ENCODE results near the gene SLC20A1.

DNA sequence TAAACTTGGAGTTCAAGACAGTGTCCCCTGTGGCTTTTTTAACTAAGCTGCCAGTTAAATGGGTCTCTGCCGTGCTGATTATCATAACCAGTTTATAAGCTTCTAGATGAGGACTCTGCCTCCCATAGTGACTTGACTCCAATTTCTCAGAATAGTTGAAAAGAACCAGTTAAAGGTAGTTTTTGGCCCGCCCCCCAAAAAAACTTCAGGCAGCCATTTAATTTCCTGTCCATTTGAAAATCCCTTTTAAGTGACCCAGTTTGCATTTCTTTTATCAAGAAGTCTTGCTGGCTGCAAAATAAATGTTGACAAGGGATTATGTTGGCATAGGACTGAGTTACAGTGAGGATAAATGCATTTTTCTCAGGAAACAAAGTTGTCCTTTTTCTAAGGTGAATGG, 2.3 kb downstream of the SLC20A1 start:
- TF ChIP-seq, protein P1, sequence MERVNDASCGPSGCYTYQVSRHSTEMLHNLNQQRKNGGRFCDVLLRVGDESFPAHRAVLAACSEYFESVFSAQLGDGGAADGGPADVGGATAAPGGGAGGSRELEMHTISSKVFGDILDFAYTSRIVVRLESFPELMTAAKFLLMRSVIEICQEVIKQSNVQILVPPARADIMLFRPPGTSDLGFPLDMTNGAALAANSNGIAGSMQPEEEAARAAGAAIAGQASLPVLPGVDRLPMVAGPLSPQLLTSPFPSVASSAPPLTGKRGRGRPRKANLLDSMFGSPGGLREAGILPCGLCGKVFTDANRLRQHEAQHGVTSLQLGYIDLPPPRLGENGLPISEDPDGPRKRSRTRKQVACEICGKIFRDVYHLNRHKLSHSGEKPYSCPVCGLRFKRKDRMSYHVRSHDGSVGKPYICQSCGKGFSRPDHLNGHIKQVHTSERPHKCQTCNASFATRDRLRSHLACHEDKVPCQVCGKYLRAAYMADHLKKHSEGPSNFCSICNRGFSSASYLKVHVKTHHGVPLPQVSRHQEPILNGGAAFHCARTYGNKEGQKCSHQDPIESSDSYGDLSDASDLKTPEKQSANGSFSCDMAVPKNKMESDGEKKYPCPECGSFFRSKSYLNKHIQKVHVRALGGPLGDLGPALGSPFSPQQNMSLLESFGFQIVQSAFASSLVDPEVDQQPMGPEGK (CRISPR knock-in tag; IDR thresholded peaks at IDR 0.05; ENCODE audit: borderline replicate concordance): no peak
- TF ChIP-seq ZFP3 (CRISPR knock-in tag; IDR thresholded peaks at IDR 0.05) (no peak), PPARA (CRISPR knock-in tag; IDR thresholded peaks at IDR 0.05; ENCODE audit: borderline replicate concordance) (no peak), ZC3H10 (CRISPR knock-in tag; IDR thresholded peaks at IDR 0.05) (no peak), SNAI2 (CRISPR knock-in tag; IDR thresholded peaks at IDR 0.05) (no peak), CSDC2 (CRISPR knock-in tag; IDR thresholded peaks at IDR 0.05) (no peak), ZNF8 (CRISPR knock-in tag; IDR thresholded peaks at IDR 0.05) (no peak), OSR1 (CRISPR knock-in tag; IDR thresholded peaks at IDR 0.05) (no peak), BACH2 (CRISPR knock-in tag; IDR thresholded peaks at IDR 0.05; ENCODE audit: borderline replicate concordance) (no peak), ESRRG (CRISPR knock-in tag; IDR thresholded peaks at IDR 0.05) (no peak)
- TF ChIP-seq, protein P2, sequence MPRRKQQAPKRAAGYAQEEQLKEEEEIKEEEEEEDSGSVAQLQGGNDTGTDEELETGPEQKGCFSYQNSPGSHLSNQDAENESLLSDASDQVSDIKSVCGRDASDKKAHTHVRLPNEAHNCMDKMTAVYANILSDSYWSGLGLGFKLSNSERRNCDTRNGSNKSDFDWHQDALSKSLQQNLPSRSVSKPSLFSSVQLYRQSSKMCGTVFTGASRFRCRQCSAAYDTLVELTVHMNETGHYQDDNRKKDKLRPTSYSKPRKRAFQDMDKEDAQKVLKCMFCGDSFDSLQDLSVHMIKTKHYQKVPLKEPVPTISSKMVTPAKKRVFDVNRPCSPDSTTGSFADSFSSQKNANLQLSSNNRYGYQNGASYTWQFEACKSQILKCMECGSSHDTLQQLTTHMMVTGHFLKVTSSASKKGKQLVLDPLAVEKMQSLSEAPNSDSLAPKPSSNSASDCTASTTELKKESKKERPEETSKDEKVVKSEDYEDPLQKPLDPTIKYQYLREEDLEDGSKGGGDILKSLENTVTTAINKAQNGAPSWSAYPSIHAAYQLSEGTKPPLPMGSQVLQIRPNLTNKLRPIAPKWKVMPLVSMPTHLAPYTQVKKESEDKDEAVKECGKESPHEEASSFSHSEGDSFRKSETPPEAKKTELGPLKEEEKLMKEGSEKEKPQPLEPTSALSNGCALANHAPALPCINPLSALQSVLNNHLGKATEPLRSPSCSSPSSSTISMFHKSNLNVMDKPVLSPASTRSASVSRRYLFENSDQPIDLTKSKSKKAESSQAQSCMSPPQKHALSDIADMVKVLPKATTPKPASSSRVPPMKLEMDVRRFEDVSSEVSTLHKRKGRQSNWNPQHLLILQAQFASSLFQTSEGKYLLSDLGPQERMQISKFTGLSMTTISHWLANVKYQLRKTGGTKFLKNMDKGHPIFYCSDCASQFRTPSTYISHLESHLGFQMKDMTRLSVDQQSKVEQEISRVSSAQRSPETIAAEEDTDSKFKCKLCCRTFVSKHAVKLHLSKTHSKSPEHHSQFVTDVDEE (CRISPR knock-in tag; IDR thresholded peaks at IDR 0.05): no peak
- TF ChIP-seq, protein P3, sequence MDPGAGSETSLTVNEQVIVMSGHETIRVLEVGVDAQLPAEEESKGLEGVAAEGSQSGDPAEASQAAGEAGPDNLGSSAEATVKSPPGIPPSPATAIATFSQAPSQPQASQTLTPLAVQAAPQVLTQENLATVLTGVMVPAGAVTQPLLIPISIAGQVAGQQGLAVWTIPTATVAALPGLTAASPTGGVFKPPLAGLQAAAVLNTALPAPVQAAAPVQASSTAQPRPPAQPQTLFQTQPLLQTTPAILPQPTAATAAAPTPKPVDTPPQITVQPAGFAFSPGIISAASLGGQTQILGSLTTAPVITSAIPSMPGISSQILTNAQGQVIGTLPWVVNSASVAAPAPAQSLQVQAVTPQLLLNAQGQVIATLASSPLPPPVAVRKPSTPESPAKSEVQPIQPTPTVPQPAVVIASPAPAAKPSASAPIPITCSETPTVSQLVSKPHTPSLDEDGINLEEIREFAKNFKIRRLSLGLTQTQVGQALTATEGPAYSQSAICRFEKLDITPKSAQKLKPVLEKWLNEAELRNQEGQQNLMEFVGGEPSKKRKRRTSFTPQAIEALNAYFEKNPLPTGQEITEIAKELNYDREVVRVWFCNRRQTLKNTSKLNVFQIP (CRISPR knock-in tag; IDR thresholded peaks at IDR 0.05; ENCODE audit: borderline replicate concordance, low read depth): no peak
- TF ChIP-seq, protein P4, sequence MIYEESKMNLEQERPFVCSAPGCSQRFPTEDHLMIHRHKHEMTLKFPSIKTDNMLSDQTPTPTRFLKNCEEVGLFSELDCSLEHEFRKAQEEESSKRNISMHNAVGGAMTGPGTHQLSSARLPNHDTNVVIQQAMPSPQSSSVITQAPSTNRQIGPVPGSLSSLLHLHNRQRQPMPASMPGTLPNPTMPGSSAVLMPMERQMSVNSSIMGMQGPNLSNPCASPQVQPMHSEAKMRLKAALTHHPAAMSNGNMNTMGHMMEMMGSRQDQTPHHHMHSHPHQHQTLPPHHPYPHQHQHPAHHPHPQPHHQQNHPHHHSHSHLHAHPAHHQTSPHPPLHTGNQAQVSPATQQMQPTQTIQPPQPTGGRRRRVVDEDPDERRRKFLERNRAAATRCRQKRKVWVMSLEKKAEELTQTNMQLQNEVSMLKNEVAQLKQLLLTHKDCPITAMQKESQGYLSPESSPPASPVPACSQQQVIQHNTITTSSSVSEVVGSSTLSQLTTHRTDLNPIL (CRISPR knock-in tag; IDR thresholded peaks at IDR 0.05; ENCODE audit: low read depth): no peak
